GM12892 (cell line): ENCODE measurements around the gene STYK1.

Source experiments
- POLR2A ChIP-seq: IDR thresholded peaks from 2 replicates; pipeline ENCODE4 v1.6.1; 2011; ENCODE audit warnings: low read depth, low read length, control low read depth
- TAF1 ChIP-seq: IDR thresholded peaks from 2 replicates; pipeline ENCODE4 v1.6.1; 2011; ENCODE audit warnings: low read depth, mild to moderate bottlenecking, control low read depth, low read length, borderline replicate concordance

DNA sequence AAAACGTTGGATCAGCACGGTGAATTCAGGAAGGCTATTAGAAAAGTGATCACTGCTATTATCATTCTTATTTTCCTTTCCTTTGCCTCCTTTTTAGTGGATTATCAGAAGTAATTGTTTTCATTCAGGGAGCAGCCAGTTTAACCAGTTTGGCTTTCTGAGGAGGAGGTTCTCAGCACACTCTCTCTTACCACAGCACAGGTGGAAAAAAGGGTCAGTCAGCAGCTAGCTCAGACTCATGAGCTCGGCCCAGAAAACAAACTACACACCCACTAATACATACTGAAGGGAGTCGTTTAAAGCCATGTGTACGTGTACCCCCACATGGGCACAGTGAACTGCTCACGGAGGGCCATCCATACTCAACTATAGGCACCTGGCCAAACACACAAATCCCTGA lies 37.2 kb downstream of the STYK1 start:
- TF ChIP-seq POLR2A (no peak), TAF1 (no peak)
